NCI-H1048 (cell line): ENCODE data around the gene CROCC.

Source experiments
- DNase-seq: peaks from one replicate; lab custom pipeline; 2025; lab: John Stamatoyannopoulos, UW

Gene CROCC

GRCh38 chr1:16969057-16969611 lies 47.4 kb downstream of the CROCC start:
- no peak for DNase-seq

- no peak for DNase-seq
Measured at GRCh38 chr1:16969651-16970050, 47.9 kb downstream of the CROCC start.

GRCh38 chr1:16970132-16970910 lies 48.6 kb downstream of the CROCC start:
- DNase-seq: no peak

DNA sequence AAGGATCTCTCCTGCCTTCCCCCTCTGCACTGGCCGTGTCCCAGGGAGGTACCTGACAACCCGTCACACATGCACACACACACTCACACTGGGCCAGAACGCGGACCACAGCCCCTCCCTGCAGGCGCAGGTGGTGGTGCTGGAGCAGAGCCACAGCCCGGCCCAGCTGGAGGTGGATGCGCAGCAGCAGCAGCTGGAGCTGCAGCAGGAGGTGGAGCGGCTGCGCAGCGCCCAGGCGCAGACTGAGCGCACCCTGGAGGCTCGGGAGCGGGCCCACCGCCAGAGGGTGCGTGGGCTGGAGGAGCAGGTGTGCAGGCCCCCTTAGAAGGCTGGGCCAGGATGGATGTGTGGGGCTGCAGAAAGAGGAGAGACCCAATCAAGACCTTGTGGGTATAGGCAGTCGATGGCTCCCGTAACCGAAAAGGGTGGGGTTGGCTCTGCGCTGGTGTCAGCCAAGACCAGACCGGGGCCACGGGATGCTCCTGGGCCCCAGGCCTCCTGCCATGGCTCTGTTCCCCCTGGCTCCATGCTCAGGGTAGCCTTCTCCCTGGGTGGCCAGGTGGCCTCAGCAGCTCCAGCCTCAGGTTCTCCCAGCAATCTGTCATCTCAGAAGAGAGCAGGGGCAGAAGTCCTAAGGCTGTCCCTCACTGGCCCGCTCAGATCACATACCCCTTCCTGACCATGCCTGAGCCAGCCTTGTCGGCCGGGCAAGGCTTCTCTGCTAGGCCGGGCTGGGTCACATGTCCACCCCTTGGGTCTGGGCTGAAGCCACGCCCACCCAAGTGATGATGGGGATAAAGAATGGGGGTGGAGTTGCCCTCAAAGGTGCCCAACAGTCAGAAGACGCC lies 49.8 kb downstream of the CROCC start:
- DNase-seq: no peak

DNA sequence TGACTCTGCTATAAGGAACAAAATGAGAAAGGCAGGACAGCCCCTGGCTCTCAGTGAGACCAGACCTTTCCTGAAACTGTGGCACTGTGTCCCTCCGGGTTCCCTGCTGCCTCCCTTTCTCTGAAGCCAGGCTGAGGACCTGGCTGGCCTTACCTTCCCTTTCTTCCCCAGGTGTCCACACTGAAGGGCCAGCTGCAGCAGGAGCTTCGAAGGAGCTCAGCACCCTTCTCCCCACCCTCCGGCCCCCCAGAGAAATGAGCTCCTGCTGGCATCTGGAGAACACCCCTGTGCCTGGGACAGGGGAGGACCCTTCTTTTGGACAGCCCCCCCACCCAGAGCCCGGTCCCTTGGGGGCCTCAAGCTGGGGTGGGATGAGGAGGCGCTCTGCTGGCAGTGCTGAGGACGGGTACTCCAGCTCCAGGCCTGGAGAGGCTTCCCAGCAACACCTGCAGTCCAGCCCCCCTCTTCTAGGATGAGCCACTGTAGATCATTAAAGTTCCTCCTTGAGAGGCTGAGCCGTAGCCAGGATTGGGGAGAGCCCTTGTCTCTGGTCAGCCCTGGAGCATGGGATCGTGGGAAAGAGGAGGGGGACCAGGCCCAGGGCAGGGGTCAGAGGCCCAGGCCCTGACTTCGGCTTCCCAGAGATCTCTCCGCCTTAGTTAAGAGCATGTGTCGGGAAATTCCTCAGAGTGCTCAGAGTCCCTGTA lies 50.6 kb downstream of the CROCC start:
- DNase-seq: no peak

DNA sequence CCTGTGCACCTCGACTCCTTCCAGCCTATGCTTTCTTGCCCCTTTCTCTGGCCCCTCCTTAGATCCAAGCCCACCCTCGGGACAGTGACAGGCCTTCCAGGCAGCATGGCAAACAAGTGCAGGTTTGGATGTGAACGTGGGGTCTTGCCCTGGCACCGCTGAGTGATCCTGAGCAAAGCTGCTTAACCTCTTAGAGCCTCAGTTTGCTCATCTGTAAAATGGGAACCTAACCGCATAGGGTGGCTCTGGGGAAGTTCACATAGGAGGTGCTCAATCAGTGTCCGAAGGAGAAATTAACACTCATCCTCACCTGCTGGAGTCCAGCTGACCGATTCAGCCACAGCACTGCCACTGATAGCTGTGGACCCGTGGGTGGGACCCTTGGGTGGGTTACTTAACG lies 51.5 kb downstream of the CROCC start:
- DNase-seq: no peak

DNA sequence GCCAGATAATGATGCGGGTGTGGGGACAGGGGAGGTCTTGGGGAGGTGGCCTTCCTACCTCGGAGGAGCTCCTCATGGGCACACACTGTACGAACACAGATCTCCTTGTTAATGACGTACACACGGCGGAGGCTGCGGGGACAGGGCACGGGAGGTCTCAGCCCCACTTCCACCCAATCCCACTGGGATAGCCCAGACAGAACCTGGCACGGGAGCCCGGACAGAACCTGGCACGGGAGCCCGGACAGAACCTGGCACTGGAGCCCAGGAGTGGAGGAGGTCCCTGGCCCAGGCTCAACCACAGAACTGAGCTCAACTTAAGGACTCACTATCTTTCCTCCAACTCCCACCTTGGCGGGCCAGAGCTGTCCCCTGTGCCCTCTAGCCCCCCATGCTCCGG lies 53.5 kb downstream of the CROCC start:
- no peak for DNase-seq

GRCh38 chr1:16975838-16976237 lies 54.1 kb downstream of the CROCC start:
- no peak for DNase-seq

- DNase-seq: no peak
Measured at GRCh38 chr1:16976966-16977365, 55.2 kb downstream of the CROCC start.

- DNase-seq: no peak
Measured at GRCh38 chr1:16977377-16977776, 55.6 kb downstream of the CROCC start.

DNA sequence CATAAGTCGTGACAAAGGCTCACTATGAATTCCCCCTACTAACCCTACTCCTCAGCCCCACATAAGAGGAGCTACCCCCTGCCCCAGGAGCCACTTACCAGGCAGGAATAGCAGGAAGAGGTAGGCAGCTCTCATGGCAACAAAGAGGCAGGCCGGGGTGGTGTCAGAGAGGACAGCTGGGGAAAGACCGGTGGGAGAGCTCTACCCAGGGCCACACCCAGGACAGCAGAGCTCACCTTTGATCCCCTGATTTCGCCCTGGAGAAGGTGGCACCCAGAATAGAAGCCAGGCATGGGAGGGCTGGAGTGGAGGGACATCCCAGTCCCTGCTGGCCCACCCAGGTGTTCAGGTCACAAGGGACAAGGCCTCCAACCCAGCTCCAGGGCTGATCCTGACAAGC lies 56.4 kb downstream of the CROCC start:
- no peak for DNase-seq

DNA sequence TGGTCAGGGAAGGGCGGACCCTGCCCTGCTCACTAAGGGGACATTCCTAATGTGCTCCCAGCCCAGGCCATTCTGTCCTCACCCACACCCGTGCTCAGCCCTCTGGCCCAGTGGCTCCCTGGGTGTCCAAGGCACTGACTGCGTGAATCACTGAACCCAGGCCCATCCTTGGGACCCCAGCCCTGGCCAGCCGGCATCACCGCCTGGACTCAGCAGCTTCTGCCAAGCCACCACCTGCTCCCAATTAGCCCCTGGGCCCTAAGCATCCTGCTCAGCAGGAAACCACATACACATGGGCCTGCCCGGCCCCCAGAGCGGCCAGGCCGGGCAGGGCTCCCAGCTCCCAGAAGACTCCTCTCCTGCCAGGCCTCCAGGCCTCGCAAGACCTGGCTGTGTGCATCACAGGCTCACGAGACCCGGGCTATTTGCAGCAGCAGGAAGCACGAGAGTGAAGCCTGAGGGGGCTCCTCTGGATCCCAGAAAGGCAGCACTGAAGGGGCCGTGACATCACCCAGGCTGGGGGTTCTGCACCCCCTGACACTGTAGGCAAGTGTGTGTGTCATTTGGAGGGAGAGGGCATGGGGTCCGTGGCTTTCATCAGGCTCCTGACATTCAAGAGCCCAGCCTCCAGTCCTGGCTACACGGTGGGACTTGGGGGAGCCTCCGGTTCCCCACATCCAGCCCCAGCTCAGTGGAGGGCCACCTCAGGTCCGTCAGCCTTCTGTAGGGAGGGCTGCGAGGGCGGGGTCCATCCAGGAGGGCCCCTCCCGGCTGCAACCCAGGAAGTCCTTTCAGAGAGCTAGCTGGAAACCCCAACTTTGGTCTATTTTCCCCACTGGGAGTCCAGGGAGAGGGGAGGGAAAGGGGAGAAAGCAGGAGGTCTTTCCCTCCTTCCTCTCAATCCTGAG lies 57.1 kb downstream of the CROCC start:
- no peak for DNase-seq

DNA sequence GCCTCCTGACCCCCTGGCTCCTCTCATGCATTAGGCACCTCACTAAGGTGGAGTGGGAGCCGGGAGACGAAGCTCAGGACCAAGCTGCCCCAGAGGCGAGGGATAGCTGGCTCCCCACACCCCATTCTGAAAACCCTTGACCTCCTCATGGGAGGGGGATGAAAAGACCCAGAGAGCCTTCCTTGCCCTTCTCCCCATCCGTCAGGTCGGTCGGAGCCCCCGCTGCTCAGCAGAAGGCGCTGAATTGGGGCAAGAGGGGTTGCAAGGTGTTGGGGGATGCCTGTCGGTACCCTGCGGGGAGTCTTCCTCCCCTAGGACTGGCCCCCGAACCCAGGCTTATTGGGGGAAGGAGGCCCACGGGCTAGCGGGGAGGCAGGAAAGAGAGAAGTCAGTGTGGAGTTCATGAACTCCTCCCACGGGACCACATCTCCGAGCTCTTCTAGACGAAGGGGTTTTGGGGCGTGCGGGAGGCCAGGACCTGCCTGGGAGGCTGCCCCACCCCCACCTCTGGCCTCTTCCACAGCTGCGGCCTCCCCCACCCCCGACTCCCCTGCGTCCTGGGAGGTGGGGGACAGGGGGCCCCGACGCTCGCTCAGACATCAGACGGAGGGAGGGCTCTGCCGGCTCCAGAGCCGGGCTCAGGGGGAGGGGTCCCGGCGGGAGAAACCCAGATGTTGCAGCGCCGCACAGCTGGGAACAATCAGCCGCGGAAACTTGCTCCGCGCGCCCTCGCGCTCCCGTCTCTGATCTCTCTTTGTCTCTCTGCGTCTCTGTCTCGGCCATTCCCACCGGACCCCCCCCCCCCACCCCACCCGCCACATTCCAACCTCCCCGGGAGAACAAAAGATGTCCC lies 58.0 kb downstream of the CROCC start:
- no peak for DNase-seq

- no peak for DNase-seq
Measured at GRCh38 chr1:16980473-16981268, 58.9 kb downstream of the CROCC start, which contains the start of gene MFAP2. Gene MFAP2, minus strand, starts transcription at chr1:16980620. Its CDS starts 2,347 bp downstream, at chr1:16978273.

GRCh38 chr1:16981269-16981849 lies 59.6 kb downstream of the CROCC start:
- no peak for DNase-seq

DNA sequence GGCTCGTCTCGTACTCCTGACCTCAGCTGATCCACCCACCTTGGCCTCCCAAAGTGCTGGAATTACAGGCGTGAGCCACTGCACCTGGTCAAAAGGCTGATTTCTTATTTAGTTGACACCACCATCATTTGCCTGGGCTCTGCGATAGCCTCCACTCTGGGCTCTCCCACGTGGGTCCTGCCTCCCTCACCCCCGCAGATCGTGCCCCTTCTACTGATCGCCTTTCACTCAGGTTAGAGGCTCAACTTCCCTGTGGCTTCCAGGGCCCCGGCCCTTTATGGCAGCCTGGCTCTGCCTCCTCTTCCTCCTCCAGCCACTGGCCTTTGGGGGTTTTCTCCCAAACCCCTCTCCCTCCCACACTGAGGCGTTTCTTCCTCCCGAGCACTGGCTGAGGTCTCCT lies 61.2 kb downstream of the CROCC start:
- DNase-seq: no peak

DNA sequence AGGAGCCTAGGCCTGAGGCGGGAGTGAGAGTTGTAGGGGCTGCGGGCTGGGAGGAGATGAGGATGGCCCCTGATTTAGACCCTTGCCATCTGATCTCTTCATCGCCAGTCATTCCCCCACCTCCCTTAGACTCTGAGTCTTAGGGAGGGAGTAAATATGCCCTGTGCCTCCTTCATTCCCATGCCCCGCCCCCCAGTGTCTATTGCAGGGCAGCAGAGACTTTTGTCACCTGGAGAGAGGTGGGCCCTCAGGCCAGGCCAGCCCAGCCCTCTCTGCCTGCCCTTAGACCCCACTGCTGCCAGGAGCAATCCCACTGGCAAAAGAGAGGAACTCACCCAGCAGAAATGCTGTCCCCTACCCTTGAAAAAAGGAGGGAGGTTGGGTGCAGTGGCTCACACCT lies 61.9 kb downstream of the CROCC start:
- no peak for DNase-seq

- no peak for DNase-seq
Measured at GRCh38 chr1:16984717-16985116, 63.0 kb downstream of the CROCC start.

DNA sequence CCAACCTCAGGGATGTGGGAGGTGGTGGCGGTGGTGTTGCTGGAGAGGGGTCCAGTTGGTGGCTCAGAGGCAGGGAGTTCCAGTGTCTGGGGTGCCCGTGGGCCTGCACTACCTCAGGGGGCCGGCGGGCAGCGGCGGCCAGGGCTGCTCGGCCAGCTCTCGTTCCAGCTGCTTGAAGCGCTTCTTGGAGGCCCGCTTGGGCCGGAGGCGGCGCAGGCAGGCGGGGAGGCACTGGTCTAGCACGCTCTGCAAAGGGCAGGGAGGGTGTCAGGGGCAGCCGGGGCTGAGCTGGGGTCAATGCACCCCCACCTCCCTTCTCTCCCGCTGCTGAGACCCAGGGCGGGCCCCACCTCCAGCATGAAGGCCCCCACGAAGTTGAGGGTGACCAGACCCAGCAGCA lies 64.4 kb downstream of the CROCC start:
- DNase-seq: no peak
